TTC549 (cell line): Measurements from ENCODE around the gene YWHAH.
"Not testable (repeated sequence)": the region's sequence is repeated elsewhere in the genome, so short reads cannot be mapped to it uniquely, and the experiment has no call there.

Experiments
- FAIRE-seq: peaks from 2 replicates; lab custom pipeline; 2012; peaks lifted over from hg19 to GRCh38; lab: Jason Lieb, UNC

Gene YWHAH

DNA sequence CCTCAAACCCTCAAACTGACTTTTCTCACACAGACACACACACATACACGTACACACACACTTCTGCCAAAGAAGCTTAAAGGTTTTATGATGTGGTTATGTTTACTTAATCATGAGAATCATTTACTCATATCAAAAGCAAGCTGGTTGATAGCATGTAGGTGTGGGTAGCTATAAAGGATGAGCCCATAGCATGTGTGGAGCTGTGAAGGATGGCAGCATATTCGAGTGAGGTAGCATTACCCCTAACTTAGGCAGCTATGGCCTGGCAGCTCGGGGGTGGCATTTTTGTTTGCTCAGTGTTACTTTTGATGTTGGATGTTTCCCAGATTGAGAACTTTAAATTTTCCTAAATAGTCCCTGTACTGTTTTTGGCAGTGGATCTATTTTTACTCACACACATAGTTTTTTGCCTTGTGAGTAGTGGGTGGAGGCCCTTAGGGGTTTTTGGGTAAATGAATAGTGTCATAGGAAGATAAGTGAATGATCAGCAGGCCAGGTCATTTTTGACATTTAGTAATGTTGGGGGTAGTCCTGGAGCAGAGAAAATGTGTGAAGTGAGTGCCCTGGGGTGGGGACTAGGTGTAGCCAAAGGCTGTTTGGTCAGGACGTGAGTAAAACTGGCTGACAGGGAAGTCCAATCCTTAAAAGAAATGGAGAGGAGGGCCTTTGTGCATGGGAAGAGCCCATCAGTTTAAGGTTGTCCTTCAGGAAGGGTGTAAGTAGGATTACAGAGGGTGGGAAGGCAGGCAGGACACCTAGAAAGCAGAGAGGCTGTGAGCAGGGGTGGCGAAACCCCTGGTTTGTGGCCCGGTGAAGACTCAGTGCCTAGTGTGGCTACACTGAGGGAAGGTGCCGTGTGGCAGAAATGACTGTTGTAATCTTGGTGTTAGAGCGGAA lies 7.1 kb downstream of the YWHAH start:
- no peak for FAIRE-seq

DNA sequence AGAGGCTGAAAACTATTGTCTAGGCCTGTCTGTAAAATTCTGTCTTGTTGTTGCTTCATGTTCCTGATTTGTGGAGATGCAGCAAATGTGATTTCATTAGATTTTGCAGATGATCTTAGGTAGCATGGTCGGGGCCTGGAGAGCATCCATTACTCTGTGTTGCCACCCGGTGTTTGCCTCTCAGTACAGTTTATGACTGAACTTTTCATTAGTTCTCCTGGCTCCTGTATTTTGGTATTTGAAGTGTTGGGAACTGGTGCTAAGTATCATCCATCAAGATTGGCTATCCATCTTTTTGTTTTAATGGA lies 7.7 kb downstream of the YWHAH start:
- FAIRE-seq, result no peak

DNA sequence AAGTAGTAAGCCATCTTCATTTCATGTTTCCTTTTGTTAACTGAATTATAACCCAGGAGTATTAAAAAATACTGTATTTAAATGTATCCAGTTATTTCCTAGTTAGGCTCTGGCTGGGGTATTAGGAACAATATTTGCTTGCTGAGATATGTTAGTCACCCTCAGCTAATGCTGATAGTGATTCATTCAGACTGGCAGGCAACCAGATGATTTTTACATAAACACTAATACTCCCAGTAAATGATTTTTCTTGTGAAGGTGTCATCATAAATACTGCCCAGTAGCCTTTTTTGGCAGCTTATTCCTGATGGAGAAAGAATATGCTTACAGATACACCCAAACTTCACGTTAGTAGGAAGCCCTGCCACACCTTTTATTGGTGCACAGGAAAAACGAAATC lies 8.1 kb downstream of the YWHAH start:
- FAIRE-seq, result no peak

DNA sequence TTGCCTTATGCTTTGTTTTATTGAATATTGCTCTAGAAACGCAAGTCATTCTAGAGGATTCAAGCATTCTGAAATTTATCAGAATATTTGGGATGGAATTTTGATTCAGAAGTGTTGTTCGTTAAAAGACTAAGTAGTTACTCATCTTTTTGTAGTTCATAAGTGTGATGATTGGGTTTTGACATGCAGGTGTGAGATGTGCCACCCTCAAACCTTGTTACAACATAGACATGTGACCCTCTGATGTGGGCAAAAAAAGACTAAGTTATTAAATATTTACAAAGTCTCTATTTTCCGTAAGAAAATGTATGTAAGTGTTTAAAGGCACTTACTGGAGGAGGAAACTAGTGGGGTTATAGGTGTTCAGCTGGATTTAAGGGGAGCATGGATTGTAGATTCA lies 8.9 kb downstream of the YWHAH start:
- FAIRE-seq, result no peak

DNA sequence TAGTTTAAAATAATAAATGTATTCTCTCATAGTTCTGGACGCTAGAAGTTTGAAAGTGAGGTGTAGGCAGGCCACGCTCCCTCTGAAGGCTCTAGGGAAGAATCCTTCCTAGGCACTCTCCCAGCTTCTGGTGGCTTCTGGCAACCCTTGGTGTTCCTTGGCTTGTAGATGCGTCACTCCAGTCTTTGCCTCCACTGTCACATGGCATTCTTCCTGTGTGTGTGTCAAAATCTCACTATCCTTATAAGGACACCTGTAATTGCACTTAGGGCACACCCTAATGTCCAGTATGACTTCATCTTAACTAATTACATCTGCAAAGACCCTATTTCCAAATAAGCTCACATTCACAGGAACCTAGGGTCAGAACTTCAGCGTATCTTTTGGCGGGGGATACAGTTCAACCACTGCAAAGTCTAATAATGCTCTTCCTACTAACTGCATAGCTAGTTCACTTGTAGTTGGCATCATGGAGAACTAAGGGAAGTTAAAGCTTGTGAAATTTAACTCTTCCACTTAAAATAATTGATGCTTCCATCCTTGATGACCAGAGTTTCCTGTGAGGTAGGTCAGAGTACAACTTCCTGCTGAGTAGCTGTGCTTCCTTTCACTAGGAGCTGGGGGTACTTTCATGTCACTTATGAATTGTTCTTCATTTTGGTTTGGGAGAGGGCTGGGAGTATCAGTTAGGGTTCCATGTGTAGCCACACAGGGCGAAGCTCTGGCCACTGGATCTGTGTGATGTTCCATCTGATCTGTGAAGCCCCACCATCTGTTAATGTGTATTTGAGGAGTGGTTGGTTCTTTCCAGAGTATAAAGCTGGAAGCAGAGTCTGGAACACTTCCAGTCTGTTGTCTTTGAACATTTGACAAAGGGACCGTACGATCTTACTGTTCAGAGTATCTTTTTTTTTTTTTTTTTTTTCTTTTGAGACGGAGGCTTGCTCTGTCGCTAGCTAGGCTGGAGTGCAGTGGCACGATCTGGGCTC lies 10.5 kb downstream of the YWHAH start:
- FAIRE-seq, result no peak

DNA sequence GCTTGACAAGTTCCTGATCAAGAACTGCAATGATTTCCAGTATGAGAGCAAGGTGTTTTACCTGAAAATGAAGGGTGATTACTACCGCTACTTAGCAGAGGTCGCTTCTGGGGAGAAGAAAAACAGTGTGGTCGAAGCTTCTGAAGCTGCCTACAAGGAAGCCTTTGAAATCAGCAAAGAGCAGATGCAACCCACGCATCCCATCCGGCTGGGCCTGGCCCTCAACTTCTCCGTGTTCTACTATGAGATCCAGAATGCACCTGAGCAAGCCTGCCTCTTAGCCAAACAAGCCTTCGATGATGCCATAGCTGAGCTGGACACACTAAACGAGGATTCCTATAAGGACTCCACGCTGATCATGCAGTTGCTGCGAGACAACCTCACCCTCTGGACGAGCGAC lies 12.0 kb downstream of the YWHAH start:
- no peak for FAIRE-seq

DNA sequence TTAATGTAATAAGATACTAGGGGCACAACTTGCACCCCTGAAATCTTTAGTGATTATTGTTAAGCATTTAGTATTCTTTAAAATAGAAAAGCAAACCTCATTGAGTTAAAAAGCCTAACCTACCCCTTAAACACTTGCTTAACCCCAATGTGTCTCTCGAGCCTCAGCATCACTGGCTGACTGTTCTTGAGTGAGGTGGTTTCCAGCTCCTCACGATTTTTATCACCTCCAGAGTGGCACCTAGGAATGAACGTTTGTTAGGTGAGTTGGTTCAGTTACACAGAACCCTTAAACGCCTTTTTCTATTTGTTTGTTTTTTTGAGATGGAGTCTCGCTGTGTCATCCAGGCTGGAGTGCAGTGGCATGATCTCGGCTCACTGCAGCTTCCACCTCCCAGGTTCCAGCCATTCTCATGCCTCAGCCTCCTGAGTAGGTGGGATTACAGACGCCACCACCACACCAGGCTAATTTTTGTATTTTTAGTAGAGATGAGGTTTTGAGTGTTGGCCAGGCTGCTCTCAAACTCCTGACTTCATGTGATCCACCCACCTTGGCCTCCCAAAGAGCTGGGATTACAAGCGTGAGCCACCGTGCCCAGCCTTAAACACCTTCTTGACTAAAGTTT lies 13.7 kb downstream of the YWHAH start:
- FAIRE-seq, result no peak

DNA sequence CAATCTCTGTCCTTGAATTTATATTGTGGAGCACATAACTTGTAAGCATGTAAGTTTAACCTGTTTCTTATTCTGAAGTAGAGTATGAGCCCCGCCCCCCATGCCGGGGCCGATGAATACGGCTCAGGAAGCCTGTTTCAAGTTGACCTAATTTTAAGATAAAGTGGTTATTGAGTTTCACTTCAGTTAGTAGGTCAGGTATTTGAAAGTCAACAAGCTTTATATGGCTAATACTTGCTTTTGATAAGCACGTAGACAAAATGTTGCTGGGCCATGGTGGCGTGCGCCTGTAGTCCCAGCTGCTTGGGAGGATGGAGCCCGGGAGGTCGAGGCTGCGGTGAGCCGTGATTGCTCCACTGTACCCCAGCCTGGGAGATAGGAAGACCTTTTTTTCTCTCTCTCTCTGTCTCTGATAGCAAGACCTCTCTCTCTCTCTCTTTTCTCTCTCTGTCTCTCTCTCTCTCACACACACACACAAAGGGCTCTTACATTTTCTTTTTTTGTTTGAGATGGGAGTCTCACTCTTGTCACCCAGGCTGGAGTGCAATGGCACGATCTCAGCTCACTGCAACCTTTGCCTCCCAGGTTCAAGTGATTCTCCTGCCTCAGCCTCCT lies 14.4 kb downstream of the YWHAH start:
- no peak for FAIRE-seq

DNA sequence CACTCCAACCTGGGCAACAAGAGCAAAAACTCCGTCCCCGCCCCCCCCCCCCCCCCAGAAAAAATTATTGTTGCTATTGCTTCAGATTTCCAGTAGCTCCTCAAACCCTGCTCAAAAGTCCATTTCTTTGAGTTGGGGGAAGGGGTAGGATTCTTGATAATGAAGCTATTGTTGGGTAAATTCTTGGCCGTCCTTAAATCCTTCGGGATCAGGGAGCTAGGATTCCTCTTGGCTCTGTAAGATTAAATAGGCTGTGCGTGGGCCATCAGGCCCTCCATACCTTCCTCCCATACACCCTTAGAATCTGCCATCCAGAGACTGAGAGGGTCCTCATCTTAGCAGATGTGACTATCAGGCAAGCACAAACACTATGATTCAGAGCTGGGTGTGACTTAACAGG lies 16.4 kb downstream of the YWHAH start:
- FAIRE-seq, result no peak

DNA sequence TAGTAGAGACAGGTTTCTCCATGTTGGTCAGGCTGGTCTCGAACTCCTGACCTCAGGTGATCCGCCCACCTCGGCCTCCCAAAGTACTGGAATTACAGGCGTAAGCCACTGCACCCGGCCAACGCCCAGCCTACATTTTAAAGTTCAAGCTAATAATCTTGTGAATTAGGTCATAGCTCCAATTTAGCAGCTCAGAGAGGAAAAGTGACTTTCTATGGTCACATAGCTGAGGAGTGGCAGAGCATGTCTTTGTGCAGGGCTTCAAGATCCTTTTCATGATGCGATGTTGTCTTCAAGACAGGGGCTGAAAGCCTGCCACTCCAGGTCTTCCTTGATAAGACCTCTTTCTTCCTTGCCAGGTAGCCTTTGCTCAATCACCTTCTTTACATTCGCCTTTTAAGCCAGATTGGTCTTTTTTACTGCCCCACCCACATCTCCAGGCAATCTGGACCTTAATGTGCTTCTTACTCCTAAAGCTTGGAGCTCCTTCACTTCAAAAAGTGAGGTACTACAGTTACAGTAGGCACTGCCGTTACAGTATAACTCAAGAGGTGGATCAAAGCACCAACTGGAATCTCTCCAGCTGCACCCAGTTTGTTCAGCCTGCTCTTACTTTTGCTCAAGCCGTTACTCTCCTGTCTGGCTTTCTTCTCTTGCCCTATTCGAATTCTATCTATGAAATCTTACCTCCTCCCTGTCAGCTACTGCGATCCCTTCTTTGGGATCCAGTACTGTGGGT lies 18.2 kb downstream of the YWHAH start:
- no peak for FAIRE-seq

DNA sequence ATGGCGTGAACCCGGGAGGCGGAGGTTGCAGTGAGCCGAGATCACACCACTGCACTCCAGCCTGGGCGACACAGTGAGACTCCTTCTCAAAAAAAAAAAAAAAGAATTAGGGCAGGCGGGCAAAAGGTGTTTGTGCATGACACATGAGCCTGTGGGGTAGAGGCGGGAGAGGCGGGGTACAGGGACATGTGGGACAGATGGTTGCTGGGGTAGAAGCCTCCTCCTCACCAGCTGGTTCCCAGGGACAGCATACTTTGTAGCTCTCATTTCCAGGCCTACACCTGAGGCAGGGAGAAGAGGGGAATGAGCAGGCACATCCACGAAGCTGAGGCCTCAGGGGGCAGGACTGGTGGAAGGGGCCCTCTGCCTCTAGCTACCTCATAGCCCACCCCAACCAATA lies 23.7 kb downstream of the YWHAH start:
- FAIRE-seq, result no peak

DNA sequence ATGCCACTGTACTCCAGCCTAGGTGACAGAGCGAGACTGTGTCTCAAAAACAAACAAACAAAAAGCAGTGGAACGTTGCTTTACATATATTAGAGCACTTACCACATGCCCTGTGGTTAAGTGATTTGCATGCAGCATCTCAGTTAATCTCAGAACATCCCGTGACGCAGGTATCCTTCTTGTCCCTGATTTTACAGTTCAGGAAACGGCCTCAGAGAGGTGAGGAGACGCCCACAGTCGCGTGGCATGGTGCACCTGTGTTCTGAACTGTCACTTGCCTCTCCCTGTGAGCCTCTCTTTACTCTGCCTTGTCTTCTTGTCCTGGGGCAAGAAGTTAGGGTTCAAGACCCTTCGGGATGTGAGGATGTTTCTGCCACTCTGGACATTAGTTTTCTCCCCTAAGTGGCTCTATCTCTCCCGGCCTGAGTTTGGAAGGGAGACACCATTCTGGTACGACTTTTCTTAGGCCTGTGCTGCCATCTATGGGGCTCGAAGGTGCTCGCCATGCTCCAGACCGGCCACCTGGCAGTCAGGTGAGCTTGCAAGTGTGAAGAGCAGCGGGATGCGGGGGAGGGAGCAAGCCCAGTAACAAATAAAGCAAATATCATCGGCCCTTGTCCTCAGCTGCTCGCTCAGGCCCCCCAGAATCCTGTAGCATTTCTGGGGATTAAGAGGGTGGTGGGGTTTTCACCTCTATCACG lies 25.6 kb downstream of the YWHAH start:
- FAIRE-seq, result no peak

DNA sequence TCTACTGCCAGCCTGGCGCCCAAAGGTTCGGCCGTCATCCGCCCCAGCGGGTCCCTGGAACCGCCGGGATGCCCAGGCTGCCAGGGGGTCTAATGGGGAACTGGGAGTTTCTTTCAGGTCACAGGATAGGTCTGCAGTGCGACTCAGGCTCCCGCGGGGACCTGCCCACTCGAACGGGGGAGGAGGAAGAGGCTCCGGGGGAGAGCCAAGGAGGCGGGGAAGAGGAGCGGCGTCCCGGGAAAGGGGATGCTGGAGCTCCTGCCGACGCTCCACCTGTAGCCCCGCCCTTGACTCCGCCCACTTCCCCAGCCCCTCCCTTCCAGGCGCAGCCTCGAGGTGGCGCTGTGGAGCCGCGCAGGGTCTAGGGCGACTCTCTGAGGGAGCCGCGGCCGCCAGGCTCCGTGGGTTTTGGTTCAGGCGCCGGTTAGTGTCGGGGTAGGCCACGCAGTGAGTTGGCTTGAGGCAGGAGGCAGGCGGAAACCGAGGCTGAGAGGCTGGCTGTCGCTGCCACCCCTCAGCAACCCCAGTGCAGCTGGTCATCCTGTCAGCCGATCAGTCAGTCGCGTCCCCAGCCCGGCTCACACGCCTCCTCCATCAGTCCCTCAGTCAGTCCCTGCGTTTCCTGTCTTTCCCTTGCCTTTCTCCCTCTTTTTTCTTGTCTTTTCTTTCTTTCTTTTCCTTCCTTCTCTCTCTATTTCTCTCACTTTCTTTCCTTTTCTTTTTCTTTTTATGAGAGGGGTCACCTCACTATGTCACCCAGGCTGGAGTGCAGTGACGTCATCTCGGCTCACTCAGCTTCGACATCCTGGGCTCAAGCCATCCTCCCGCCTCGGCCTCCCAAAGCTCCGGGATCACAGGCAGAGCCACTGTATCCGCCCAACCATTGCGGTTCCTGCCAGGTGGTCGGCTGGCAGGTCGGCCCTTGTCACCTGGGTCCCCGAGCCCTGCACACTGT lies 26.4 kb downstream of the YWHAH start:
- no peak for FAIRE-seq

DNA sequence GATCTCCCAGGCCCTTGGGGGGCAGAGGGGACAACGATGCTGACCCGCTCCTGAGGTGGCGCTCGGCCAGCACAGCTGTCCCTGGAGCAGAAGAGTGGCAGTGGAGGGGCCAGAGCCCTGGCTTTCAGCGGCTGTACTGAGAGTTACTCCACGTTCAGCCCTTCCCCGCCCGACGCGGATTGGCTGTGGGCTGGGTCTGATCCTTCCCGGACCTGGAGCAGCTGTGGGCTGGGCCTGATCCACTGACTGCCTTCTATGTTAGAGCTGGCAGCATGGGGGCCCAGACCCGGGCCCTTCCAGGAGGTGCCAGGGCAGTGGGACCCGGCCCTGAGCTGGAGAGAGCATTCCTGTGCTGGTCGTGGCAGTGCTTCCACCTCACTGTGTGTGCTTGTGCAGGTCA lies 27.8 kb downstream of the YWHAH start:
- FAIRE-seq, result no peak

DNA sequence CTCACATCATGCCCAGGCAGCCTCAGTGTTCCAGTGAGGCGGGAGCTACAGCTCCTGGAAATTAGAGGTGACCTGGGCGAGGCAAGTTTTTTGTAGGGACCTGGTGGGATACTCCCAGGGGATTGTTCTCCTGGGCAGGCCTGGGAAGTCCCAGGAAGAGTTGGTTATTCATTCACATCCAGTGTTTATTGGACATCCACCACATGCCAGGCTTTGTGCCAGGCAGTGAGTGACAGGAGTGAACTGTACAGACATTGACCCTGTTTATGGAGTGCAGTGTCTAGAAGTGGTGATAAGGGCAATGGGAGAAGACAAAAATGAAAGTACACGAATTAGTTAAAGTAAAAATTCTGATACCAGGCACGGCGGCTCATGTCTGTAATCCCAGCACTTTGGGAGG lies 29.4 kb downstream of the YWHAH start:
- FAIRE-seq, result no peak

DNA sequence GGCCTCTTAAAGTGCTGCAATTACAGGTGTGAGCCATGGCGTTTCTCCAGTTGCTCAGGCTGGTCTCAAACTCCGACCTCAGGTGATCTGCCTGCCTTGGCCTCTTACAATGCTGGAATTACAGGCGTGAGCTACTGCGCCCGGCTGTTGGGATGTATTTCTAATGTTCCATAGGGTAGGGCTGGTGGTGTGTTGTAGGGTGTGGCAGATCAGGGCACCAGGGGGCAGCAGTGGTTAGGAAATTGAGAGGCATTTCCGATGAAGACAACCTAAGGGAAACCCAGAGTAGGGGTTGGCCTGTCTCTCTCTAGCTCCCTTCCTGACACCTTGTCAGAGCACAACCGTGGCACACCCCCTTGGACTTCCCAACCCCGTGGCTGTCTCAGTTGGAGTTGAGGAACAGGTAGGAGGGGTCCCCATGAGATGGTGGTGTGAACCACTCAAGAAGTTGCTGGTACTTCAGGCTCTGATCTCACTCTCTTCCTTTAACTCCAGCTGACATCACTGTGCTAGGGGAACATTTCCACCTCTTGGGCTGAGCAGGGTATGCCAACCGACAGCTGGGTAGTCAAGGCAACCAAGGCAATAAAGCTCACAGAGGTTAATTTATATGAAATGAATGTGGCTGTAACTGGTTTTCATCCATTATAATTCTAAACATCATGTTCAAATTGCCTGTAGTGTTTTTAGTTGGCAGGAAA lies 33.0 kb downstream of the YWHAH start:
- FAIRE-seq, result no peak

DNA sequence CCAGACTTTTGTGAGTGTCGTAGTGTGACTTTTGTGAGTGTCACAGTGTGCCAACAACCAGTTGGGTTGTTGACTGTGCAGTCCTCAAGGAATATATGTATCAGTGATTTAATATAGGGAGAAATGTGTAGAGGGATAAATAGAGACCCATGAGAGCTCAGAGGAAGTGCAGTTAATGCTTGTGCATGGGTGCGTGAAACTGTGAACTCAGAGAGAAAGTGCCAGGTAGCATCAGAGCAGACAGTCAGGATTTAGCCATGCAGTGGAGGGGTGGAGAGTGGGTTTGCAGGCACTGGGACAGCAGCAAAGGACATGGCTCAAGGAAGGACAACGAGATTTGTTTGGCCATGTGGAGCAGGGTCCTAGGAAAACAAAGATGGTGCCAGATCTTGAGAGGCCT lies 33.6 kb downstream of the YWHAH start:
- no peak for FAIRE-seq

DNA sequence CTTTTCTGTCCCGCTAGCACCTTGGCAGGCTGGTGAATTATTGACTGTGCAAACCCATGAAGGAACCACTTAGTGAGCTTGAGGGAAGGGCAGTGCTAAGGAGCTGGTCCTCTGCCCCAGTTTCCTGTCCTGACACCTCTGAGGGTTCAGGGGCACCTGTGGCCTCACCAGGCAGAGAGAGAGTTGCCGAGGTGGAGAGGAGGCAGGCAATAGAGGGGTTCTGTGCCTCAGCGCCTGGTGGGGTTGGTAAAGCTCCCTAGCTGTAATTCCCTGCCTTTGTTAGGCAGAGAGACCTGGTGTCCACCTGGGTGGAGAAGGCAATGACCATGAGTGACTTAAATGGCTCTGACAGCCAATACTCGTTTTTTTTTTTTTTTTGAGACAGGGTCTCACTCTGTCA lies 36.3 kb downstream of the YWHAH start:
- no peak for FAIRE-seq

DNA sequence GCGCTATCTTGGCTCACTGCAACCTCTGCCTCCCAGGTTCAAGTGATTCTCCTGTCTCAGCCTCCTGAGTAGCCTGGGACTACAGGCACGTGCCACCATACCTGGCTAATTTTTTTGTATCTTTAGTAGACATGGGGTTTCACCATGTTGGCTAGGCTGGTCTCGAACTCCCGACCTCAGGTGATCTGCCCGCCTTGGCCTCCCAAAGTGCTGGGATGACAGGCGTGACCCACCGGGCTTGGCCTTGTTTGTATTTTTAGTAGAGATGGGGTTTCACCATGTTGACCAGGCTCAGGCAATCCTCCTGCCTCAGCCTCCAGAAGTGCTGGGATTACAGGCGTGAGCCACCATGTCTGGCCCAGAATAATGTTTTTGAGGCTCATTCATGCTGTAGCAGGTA lies 37.6 kb downstream of the YWHAH start:
- FAIRE-seq, result not testable (repeated sequence)
